A549 (cell line): ENCODE measurements around the gene CES1.

Source experiments
- BHLHE40 ChIP-seq: IDR thresholded peaks from 2 replicates; pipeline ENCODE4 v1.6.1; 2012; ENCODE audit warnings: low read depth, low read length, inconsistent platforms
- CHD2 ChIP-seq: fragments of 150-350 bp; IDR thresholded peaks from 2 replicates; pipeline ENCODE4 v1.6.1; 2014; ENCODE audit warnings: low read length; ENCODE audit not compliant: partially characterized antibody
- CTCF ChIP-seq: fragments of >200 bp; sonication (Bioruptor Twin); formaldehyde crosslinking; IDR thresholded peaks from 3 replicates; pipeline ENCODE4 v1.5.1; 2016
- EHF ChIP-seq: fragments of 250-450 bp; sonication (Bioruptor Pico); IDR thresholded peaks from 2 replicates; pipeline ENCODE4 v1.5.0; 2020; ENCODE audit warnings: mild to moderate bottlenecking
- ELK1 ChIP-seq: fragments of 150-350 bp; IDR thresholded peaks from 2 replicates; pipeline ENCODE4 v1.6.1; 2014; ENCODE audit warnings: low read depth, mild to moderate bottlenecking, low read length
- MAX ChIP-seq: IDR thresholded peaks from 2 replicates; pipeline ENCODE4 v1.6.1; 2012
- MYC ChIP-seq: IDR thresholded peaks from 2 replicates; pipeline ENCODE4 v1.6.1; 2012; ENCODE audit warnings: mild to moderate bottlenecking, inconsistent platforms, low read length, improper control_type of control experiment, borderline replicate concordance
- NR3C1 ChIP-seq: fragments of >200 bp; sonication (Bioruptor Twin); formaldehyde crosslinking; IDR thresholded peaks from 3 replicates; pipeline ENCODE4 v1.6.1; 2017
- PBX3 ChIP-seq: IDR thresholded peaks from 2 replicates; pipeline ENCODE4 v1.6.1; 2012
- PHF8 ChIP-seq: fragments of 200-600 bp; sonication (generic); IDR thresholded peaks from 2 replicates; pipeline ENCODE4 v1.6.1; 2016; ENCODE audit warnings: low read depth, mild to moderate bottlenecking, antibody characterized with exemption, moderate library complexity, borderline replicate concordance
- RAD21 ChIP-seq, 2 experiments: fragments of >200 bp in 1 of 2; sonication (Bioruptor Twin) in 1 of 2; formaldehyde crosslinking in 1 of 2; IDR thresholded peaks in 1 of 2; conservative IDR thresholded peaks in 1 of 2; 2 replicates in 1 of 2; 3 replicates in 1 of 2; pipeline ENCODE4 v1.6.1; 2012 to 2018; ENCODE audit warnings: inconsistent platforms in 1 of 2
- RFX5 ChIP-seq: fragments of 450-650 bp; IDR thresholded peaks from 2 replicates; pipeline ENCODE4 v1.7.1; 2014; ENCODE audit warnings: antibody characterized with exemption, mild to moderate bottlenecking, moderate library complexity
- ZSCAN20 ChIP-seq: fragments of 250-450 bp; sonication (Bioruptor Pico); IDR thresholded peaks from 2 replicates; pipeline ENCODE4 v1.8.0; 2022; ENCODE audit warnings: mild to moderate bottlenecking, moderate library complexity

GRCh38 chr16:55824473-55825000 lies 8.4 kb downstream of the CES1 start:
- no peak for TF ChIP-seq CTCF
- TF ChIP-seq CHD2 = no peak
- TF ChIP-seq MAX = no peak
- TF ChIP-seq EHF (CRISPR knock-in tag) = no peak
- no peak for TF ChIP-seq MYC
- TF ChIP-seq ELK1 = no peak
- no peak for TF ChIP-seq RAD21 (conservative IDR thresholded peaks at IDR 0.05 in 1 of 2, IDR thresholded peaks at IDR 0.05 in 1 of 2)
- TF ChIP-seq PBX3 = no peak
- no peak for TF ChIP-seq ZSCAN20
- no peak for TF ChIP-seq NR3C1
- no peak for TF ChIP-seq PHF8
- no peak for TF ChIP-seq RFX5
- TF ChIP-seq BHLHE40 = no peak
